HG03558 (cell line): ENCODE measurements around the gene DNAJC1.

Experiments used
- ATAC-seq: cut with Tn5 transposase; IDR thresholded peaks from one replicate; pipeline ENCODE4 v1.9.1; 2021; ENCODE audit warnings: moderate number of reproducible peaks; ENCODE audit not compliant: unreplicated experiment; ENCODE audit errors: extremely low read depth

The DNAJC1 gene

DNA sequence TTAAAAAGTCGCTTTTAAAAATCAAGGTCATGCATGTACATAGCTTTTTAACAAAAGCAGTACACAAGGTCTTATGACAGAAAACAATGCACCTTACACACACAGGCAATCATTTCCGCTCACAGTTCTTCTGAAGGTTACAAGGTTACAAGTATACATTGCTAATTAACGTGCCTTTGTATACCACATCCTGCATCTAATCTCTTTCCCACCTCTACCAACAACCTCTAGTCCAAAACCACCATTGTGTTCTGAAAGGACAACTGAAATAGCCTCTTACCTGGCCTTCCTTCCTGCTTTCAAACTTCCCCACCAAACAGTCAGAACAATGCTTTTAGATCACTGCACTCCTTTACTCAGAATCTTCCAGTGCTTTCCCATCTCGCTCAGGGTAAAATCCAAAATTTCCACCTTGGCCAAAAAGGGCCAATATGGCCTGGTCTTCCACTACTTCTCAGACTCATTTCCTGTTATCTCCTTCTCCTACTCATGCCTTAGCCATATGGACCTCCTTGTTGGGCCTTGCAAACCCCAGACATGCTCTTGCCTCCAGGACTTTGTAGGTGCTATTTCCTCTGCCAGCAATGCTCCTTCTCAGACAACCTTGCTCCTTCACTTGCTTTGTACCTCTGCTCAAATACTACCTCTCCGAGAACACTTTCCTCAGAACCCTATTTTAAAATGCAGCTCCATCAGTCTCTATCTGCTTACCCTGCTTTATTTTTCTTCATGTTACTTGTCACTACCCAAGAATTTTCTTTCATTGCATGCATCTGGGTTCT is 205.4 kb downstream of the DNAJC1 start:
- ATAC-seq: no peak

DNA sequence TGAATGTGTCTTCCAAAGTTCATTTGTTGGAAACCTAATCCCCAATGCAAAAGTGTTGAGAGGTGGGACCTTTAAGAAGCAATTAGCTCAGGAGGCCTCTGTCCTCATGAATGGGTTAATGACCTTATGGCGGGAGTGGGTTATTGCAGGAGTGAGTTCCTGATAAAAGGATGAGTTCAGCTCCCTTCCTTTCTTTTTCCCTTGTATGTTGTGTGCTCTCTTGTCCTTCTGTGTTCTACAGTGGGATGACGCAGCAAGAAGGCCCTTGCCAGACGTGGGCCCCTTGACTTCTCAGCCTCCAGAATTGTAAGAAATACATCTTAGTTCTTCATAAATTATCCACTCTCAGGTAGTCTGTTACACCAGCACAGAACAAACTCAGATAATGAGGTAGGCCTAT is 206.0 kb downstream of the DNAJC1 start:
- ATAC-seq: no peak

DNA sequence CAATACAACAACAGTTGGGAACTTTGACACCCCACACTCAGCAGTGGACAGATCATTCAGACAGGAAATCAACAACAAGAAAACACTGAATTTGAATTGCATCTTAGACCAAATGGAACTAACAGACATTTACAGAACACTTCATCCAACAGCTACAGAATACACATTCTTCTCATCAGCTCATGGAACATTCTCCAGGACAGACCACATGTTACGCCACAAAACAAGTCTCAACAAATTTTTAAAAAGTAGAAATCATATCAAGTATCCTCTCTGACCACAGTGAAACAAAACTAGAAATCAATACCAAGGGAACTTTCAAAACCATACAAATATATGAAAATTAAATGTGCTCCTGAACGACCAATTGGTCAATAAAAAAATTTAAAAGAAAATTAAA is 212.3 kb downstream of the DNAJC1 start:
- ATAC-seq: no peak

DNA sequence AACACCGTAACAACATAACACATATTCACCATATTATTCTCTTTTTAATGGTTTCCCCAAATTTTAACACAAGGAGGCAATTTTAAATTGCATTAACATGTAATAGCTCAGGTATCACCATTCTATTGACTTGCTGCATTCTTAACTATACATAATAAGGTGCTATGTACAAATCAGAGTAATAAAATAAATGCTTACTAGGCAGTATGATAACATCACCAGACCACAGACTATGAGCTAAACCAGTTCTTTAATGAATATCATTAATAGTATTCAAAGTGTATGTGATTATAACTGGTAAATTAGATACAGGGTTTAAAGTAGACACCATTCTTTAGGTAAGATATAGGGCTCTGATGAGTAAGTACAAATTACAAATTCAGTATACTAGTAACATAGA is 226.6 kb downstream of the DNAJC1 start:
- ATAC-seq: no peak

DNA sequence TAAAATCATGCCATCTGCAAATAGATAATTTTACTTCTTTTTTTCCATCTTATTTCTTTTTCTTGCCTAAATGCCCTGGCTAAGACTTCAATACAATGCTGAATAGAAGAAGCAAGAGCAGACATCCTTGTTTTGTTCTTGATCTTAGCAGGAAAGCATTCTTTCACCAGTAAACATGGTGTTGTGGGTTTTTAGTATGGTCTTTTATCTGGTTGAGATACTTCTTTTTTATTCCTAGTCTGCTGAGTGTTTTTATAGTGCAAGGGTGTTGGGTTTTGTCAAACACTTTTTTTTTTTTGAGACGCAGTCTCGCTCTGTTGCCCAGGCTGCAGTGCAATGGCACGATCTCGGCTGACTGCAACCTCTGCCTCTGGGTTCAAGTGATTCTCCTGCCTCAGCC is 232.3 kb downstream of the DNAJC1 start:
- ATAC-seq: no peak

DNA sequence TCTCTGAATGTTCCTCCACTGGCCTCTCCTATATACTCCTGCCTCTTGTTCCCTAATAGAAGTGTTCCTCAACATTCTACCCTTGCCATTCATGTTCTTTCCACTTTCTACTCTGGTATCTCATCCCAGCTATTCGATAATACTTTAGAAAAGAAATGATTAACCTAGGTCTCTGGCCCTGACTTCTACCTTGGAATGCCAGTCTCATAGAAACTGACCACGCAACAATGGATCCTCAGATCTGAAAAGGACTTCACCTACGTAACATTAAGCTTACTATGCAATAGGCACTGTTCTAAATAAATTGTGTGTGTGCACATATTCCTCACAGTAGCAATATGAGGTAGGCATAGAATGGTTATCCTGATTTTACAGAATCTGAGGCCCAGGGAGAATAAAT is 234.5 kb downstream of the DNAJC1 start:
- no peak for ATAC-seq

DNA sequence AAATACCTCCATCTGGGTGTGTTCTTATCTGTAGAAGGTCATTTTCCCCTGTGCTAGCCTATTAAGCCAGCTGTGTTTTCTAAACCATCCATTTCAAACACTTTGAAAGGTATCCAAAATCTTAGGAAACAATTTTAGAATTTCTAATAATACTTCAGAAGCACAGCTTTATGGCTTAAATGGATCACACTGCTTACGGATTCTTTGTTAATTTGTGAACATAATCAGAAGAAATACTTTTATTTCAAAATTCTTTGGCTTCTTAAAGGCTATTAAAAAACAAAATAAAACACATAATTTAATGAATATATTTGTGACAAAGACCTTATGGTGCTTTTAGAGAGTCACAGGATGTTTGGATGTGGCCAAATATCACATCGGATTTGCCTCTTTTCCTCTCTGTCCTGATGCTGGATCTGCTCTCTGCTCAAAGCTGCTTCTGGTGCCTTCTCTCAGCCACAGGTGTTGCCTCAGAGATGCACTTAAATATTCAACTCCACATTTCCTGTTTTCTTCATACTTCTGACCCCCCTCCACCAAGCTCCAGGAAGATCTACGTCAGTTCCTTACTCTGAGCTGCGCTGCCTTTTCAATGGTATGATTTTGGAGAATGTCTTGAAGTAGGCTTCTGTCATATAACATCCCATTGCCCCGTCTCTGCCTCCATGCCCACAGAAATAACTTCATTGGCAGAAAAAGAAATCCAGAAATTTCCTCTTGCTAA is 238.9 kb downstream of the DNAJC1 start:
- ATAC-seq: no peak

DNA sequence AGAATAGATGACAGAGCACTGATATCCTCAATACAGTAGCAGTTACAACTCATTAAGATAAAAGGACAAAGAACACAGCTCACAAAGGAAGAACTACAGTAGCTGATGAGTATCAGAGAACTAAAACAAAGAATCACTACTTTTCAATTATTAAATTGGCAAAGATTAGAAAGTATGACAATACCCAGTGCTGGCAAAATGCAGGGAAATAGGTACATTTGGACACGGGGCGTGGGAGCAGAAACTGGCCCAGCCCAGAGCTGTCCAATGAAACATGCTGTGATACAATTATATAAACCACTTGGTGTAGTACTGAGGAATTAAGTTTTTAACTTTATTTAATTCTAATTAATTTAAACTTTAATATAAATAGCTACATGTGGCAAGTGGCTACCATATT is 243.2 kb downstream of the DNAJC1 start:
- no peak for ATAC-seq

DNA sequence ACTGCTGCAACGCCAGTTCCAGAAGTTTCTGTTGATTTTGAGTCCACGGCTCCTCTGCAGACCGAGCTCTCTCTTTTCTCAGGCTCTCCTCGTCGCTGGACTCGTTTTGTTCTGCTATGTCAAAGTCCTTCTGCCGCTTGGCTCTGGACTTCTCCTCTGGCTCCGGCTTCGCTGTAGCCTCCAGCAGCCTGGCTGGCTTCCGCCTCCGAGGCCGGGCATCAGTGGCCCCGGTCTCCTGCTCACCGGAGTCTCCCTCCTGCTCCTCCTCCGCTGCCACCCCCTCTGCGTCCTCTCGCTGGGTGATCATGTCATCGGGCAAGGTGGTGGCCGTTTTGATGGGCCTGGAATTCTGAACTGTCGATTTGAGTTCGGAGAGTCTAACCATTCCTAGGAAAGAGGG is 244.3 kb downstream of the DNAJC1 start:
- ATAC-seq: no peak

DNA sequence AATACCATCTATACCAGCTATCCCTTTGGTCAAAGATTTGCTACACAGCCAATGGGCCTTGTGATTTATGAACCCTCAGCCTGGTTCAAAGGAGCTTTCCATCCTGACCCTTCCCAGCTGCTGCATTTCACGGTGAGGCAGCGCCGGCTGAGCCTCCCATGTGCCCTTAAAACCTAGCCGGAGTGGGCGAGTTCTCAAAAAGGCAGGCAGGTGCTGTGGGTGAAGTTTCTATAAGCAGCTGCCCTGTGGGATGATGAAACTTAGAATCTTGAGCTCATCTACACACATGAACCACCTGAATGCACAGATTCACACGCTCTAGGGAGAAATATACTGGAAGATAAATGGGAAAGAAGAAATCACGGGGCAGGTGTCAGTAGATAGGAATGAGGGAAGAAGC is 244.8 kb downstream of the DNAJC1 start:
- no peak for ATAC-seq

DNA sequence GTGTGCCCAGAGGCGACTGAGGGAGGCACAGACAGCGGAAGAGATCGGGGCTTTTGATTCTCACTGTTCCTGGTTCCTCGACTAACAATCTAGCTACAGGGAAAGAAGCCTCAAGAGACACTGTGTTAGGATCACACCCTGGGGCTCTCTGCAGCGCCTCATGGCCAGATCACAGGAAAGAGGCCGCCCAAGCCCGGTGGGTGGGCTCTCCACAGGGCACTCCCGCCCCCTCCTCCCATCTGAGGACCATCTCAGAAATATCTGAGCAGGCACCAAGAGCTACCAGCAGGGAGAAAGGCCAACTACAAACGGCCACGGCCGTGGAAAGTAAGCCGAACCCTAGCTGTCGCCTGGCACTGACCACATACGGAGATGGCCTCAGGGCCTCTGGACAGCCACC is 245.3 kb downstream of the DNAJC1 start:
- no peak for ATAC-seq

DNA sequence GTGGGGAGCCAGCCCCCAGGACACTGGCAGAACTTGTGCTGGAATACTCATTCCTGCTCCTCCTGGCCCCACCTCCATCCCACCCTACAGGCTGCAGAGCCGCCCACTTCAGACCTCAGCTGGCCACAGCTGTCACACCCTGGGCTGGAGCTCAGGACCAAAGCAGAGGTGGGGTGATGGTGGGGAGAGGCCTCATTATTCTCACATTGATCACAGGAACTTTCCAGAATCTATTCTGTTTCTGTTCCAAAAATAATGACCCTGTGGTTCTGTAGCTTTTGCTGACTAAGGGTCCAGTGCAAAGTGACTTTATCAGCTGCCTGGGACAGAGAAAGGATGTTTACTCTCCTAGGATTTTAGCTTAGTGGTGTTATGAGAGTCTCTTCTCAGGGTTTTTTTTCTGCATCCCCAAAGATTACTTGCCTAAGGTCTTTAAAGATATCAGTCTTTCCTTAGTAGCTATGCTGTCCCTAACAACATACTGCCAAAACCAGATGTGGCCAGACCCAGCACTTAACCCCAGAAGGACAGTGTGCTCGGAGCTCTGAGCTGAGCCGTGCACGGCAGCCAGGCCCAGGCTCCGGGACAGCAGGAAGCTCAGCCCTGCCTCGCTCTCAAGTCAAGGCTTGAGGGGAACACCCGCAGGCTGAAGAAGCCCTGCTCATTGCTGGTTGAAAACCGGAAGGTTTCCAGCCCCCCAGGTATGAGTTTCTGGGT is 246.2 kb downstream of the DNAJC1 start:
- no peak for ATAC-seq

DNA sequence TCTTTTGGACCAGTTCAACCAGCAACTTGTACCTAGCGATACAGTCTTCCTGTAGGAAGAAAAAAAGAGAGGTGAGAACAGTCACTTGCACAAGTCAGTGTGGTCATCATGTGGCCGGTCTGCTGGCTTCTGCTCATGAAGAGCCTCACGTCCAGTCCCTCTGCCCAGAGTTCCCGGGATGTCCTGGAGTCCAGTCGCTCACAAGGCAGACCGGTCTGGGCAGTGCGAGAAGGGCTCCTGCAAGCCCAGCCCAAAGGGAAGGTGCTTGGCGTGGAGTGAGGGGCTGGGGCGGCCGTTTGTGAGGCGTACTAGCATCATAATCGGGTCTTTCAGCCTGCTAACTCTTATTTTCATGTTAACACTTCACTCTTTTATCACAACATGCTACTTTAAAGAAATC is 246.8 kb downstream of the DNAJC1 start:
- no peak for ATAC-seq

DNA sequence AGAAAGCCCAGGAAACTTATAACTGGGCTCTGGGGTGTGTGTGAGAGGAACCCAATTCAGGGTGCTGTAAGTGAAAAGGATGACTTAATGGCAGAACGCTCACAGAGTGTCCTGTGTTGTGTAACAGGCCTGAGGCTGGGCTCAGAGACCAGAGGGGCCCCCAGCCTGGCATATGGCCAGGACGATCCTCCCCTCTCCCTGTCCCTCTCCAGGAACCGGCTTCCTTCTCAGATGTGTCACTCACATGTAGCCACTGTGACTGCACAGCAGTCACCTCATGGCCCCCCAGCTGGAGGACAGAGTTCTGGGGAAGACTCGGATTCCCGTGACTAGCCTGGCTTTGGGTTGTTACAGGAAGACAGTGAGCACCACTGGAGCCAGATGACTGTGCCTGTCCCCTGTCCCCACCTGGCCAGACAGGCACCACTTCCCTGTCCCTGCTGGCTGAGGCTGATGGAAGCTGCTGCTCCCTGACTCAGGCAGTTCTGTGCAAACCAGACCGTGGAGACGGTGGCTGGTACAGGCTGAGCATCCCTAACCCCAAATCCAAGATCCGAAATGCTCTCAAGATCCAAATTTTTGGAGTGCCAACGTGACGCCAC is 249.0 kb downstream of the DNAJC1 start:
- ATAC-seq: no peak

DNA sequence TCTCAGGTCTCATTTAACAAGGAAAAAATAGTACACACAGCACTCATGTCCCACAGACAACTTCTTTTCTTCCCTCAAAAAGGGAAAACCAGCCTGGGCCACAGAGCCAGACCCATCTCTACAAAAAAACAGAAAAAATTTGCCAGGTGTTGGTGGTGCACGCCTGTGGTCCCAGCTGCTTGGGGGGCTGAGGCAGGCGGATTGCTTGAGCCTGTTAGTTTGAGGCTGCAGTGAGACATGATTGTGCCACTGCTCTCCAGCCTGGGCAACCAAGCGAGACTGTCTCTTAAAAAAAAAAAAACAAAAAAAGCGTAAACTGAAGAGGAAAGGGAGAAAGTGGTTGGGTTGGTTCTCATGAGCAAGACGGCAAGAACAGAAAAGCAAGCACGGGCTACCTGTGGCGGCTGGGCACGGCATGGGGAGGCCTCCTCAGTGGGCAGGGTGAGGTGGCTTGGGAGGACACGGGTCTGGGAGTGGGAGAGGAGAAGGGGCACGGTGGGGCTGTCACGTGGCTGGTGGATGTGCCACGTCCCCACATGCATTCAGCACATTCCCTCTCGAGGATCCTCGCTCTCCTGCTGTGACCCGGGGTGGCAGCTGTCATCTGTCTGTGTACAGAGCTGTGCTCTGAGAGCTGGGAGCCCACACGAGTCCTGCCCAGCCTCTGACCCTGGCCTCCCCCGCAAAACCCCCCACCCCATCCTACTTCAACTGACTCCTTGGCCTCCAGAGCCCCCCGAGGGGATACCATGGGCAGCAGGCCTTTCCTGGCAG is 249.8 kb downstream of the DNAJC1 start:
- no peak for ATAC-seq

DNA sequence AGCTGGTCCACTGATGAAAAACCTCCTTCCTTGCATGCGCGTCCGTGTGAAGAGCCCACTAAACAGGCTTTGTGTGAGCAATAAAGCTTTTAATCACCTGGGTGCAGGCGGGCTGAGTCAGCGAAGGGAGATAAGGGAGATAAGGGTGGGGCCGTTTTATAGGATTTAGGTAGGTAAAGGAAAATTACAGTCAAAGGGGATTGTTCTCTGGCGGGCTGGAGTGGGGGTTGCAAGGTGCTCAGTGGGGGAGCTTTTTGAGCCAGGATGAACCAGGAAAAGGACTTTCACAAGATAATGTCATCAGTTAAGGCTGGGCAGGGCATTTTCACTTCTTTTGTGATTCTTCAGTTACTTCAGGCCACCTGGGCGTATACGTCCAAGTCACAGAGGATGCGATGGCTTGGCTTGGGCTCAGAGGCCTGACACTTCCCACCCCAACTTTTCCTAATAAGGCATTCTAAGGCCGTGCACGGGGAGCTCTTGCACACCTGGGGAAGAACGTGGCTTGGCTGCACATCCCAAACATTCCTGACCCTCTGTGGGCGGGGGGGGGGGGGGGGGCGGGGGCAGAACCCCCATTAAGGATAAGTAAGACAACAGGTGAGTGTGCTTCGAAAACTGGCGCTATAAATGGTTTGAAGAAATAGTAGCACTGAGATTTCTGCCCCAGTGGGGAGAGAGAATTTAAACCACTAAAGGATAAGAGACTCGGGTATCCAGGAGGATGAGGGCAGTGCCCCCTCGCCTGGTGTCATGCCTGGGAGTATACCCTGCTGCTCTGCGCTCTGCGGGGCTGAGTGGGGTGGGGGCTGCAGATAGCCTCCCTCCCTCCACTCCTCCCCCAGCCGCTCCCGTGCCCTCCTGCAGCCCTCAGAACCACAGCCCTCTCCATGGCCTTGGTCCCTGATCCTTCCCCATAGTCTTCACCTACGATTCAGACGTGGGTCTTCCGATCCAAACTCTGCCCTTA is 251.9 kb downstream of the DNAJC1 start:
- no peak for ATAC-seq

DNA sequence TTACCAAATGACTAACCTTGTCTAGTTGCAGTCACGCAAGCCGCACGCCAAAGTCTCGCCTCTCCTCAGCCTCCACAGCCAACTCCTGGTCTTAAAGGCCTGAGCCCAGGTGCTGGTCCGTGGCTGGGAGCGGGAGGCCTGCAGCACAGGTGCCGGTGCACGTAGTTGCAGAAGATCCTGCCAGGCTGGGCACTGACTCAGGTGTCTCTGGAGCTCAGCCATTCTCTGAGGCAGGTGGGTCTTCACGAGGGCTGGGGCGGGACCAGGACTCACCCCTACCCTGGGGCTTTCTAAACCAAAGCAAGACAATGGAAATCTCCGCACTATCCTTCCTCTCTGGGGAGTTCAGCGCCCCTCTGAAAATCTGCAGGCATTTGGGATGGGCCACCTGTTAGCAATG is 253.1 kb downstream of the DNAJC1 start:
- no peak for ATAC-seq

DNA sequence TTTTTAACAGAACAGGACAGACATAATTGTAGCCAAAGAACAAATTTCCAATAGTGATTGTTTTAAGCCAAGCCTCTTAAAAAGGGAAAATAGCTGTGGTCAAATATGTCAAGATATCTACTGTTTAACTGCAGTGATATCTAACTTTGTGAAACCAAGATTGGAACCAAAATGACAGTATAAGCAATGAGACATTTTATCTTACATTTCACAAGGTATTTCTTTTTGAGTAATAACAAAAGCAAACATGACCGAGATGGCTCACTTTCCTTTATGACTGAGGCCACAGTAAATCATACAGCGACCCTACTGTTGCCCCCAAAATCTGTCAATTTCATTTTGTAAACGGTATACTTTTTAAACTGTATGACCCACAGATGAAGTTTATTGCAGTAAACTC is 253.7 kb downstream of the DNAJC1 start:
- no peak for ATAC-seq

DNA sequence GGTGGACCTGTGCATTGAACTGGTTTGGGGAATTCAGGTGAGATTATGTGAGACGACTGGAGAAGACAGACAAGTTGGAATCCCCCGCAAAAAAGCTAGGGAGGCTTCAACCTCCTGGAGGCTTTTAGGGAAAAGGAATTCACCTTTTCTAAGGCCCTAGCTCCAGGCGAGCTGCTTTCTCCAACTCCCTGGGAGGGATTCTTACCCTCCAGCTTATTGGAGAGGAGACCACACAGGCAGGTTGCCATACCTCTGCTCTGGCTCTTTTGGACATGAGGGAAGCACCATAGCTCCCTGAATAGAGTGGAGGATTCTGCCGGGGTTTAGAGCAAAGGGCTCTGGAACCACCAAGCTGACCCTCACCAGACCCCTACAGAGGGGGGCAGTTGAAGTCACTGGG is 255.7 kb downstream of the DNAJC1 start:
- no peak for ATAC-seq
